Spinal cord (tissue), 10 donors: ENCODE data around the gene EFCAB6. TPM values are rescaled to one million over a fixed set of nuclear protein-coding genes. Genes with fewer than 3 reads are reported as not detected.

Experiments used
- DNase-seq, 6 donors: peaks; one replicate each; pipeline versions ENCODE4 v3.0.0 to v3.0.0-alpha.2; 2013 to 2015; ENCODE audit warnings: low spot score in 6 of 6, low read depth in 4 of 6
- H3K27ac ChIP-seq: one replicate; pipeline ENCODE4 v1.5.1; 2013; ENCODE audit warnings: low read depth, low read length, control low read depth
- H3K27me3 ChIP-seq: one replicate; pipeline ENCODE4 v1.6.1; 2013; ENCODE audit warnings: low read length; ENCODE audit not compliant: control insufficient read depth, insufficient read depth
- H3K36me3 ChIP-seq: one replicate; pipeline ENCODE4 v1.6.1; 2013; ENCODE audit warnings: low read length; ENCODE audit not compliant: control insufficient read depth, insufficient read depth
- H3K4me1 ChIP-seq: one replicate; pipeline ENCODE4 v1.6.1; 2013; ENCODE audit warnings: low read length; ENCODE audit not compliant: control insufficient read depth, insufficient read depth
- H3K4me3 ChIP-seq: one replicate; pipeline ENCODE4 v1.5.1; 2013; ENCODE audit warnings: low read depth, low read length, control low read depth
- H3K9me3 ChIP-seq: one replicate; pipeline ENCODE4 v1.6.1; 2013; ENCODE audit warnings: low read length; ENCODE audit not compliant: control insufficient read depth, insufficient read depth
- WGBS: methylation state at CpG from one replicate; pipeline ENCODE4 v1.1.5; 2013; ENCODE audit warnings: missing lambda C conversion rate; ENCODE audit not compliant: insufficient coverage; 5-methylcytosine and 5-hydroxymethylcytosine counted together
- polyA plus RNA-seq, 2 donors: library from polyadenylated mRNA; unstranded; fragments of 120-200 nt; gene quantifications; one replicate each; pipeline ENCODE4 v1.2.1, GENCODE V29; 2013; ENCODE audit not compliant: insufficient read length in 2 of 2
- total RNA-seq, 2 donors: library from RNA; depleted of rRNA in 1 of 2; stranded (reverse); fragments of 120-200 nt in 1 of 2; fragments of >200 nt in 1 of 2; gene quantifications; one replicate each; pipeline versions ENCODE4 v1.2.3 to v1.2.4, GENCODE V29; 2013 to 2014
- donor health status: healthy.

Gene EFCAB6
- total and polyA plus RNA-seq, 4 donors, result 2.8 to 9.1 (median 4.5) TPM

DNA sequence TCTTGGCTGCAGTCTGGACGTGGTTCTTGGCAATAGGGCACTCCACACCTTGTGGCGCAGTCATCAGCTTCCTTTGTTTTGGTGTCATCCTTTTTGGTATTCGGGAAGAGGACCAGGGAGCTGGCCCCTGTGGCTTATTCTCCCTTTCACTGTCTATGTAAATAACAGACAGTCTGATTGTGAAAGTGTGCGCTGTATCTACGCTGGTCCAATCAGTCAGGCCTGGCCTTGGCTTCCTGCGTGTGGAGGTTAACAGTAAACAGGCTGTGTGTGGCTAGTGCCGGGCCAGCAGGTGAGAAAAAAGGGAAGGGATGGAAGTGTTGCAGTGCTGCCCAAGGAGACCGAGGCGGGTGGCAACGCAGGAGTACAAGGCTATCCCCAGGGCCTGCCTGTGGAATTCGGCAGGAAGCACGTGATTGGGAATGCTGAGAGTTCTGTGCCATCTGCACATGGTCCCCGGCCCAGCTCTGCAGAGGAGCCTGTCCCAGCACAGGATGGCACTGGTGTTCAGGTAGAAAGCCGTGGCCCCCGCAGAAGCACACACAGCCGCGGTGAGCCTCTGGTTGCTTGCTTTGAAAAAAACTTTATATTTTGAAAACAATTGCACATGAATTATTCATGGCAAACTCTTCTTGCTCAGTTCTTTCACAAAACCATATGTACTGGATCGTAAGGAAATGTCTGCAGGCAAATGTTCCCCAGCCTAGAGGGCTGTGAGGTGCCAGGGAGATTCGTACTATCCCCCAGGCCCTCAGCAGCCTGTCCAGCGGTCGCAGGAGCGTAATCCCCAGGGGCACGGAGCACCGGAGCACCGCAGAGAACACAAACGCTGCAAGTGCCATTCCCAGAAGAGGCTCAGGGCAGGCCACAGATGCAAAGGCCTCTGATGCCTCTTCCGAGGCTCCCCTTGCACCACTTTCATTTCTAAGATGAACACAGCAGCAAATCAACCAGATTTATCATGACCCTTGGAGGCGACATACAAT is 174.5 kb downstream of the EFCAB6 start:
- DNase-seq, result peak in 2 of 6 donors; percentile 34 to 40
- Histone ChIP-seq H3K27me3 (no peaks in the 10 kb centered on the region), H3K9me3 (peaks cover 6% of the 10 kb centered on the region), H3K27ac (no peak overlapping the region), H3K4me3 (no peak overlapping the region), H3K4me1 (peaks cover 9% of the 10 kb centered on the region), H3K36me3 (no peaks in the 10 kb centered on the region)
- 59% methylated on average over 19 of the region's 28 CpGs for WGBS

- peaks cover 9% of the 10 kb centered on the region for H3K4me1 ChIP-seq
- H3K27me3 ChIP-seq, result no peaks in the 10 kb centered on the region
- DNase-seq, result no peak
- H3K9me3 ChIP-seq, result peaks cover 6% of the 10 kb centered on the region
- H3K27ac ChIP-seq, result no peak overlapping the region
- no peaks in the 10 kb centered on the region for H3K36me3 ChIP-seq
- WGBS, result 98% methylated on average over 6 of the region's 13 CpGs
- no peak overlapping the region for H3K4me3 ChIP-seq
These were observed 176.0 kb downstream of the EFCAB6 start for GRCh38 chr22:43636086-43636485.

DNA sequence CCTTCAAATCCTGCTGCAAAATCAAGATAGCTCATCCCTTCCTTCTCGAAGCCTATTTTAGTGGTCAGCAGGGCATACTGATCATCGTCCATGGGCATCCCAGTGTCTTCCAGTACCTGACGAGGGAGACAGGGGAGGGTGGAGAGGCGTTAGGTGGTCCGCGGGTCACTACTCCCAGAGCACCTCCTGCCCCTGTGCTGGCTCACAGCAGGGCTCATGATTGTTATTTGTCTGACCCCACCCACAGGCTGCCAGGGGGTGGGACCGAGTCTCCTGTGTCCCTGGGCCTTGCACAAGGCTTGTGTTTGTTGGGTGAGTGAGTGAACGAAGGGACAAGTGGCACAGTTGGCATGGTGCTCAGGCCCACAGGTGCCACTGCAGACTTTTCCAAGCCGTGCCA is 177.0 kb downstream of the EFCAB6 start:
- peaks cover 9% of the 10 kb centered on the region for H3K4me1 ChIP-seq
- peaks cover 4% of the 10 kb centered on the region for H3K36me3 ChIP-seq
- WGBS, result 87% methylated on average over 3 of the region's 9 CpGs
- no peak overlapping the region for H3K4me3 ChIP-seq
- H3K9me3 ChIP-seq, result peaks cover 6% of the 10 kb centered on the region
- no peak for DNase-seq
- no peaks in the 10 kb centered on the region for H3K27me3 ChIP-seq
- H3K27ac ChIP-seq, result no peak overlapping the region

DNA sequence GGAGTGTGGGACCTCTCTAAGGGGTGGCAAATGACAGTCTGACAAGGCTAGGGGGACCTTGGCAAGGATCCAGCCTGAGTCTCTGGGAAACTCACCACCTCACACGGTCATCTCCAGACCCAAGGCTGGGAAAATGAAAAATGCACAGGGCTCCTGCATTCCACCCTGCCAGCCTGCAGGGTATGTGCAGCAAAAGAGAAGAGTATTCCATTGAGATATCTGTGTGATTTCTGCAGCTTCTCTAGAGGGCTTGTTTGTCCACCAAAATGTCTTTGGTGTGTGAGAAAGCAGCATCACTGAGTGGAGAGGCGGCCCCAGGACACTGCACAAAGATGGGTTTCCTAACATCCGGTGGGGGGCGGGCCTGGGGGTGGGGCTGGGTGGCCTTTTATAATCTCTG is 177.8 kb downstream of the EFCAB6 start:
- Histone ChIP-seq H3K36me3 (peaks cover 4% of the 10 kb centered on the region), H3K4me3 (no peak overlapping the region), H3K27me3 (no peaks in the 10 kb centered on the region), H3K4me1 (peaks cover 9% of the 10 kb centered on the region), H3K9me3 (peaks cover 3% of the 10 kb centered on the region), H3K27ac (no peak overlapping the region)
- no CpG with 5 or more reads among the region's 4 CpGs for WGBS
- no peak for DNase-seq

DNA sequence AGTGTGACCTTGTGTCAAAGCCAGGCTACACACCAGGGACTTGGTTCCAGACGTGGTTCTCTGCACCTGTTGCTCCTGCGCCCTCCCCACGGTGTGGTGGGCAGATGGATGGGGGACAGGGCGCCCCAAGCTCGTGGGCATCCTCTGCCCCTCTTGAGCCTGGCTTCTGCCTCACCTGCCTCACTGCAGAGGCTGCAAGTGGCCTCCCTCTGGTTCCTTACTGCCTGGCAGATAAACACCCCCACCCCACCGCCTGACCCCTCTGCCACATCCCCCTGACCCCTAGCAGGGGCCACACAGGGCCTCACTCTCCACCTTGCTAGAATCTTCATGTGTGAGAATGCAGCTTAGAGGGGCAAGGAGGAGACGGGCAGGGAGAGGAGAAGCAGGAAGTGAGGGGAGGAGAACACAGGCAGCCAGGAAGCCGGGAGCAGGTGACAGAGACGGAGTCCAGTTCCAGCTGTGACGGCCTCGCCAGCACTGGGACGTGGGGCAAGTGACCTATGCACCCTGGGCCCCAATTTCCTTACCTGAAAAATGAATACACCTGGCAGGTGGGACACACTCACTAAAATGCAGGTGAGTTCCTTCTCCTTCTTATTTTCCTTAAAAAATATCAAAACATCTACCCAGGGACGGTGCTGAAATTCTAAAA is 178.3 kb downstream of the EFCAB6 start:
- no peak overlapping the region for H3K4me3 ChIP-seq
- no peak overlapping the region for H3K27ac ChIP-seq
- DNase-seq, result no peak
- peaks cover 9% of the 10 kb centered on the region for H3K4me1 ChIP-seq
- H3K9me3 ChIP-seq, result no peaks in the 10 kb centered on the region
- H3K36me3 ChIP-seq, result peaks cover 4% of the 10 kb centered on the region
- 82% methylated on average over 7 of the region's 13 CpGs for WGBS
- no peaks in the 10 kb centered on the region for H3K27me3 ChIP-seq

GRCh38 chr22:43631846-43632245 is 180.3 kb downstream of the EFCAB6 start:
- WGBS, result 91% methylated on average over 7 of the region's 10 CpGs
- no peak for DNase-seq
- H3K27me3 ChIP-seq, result no peaks in the 10 kb centered on the region
- H3K9me3 ChIP-seq, result no peaks in the 10 kb centered on the region
- no peak overlapping the region for H3K4me3 ChIP-seq
- H3K4me1 ChIP-seq, result no peaks in the 10 kb centered on the region
- H3K27ac ChIP-seq, result no peak overlapping the region
- peaks cover 4% of the 10 kb centered on the region for H3K36me3 ChIP-seq

DNA sequence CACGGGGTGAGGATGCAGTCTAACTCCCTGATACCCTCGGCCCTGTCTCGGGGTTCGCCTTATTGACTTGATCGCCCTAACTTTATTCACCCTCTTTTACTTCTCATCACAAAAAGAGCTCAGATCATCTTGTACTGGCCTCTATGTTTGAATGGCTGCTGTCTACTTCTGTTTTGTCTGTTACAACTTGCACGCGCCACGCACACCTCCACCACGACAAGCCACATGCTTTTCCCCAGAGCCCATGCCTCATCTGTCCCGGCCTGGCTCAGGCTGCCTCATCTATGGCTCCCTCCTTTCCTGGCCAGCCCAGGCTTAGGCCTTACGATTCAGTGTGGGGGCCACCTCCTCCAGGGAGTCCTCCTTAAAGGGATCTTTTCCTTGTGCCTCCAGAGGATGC is 180.9 kb downstream of the EFCAB6 start:
- no peaks in the 10 kb centered on the region for H3K9me3 ChIP-seq
- no peak for DNase-seq
- no peak overlapping the region for H3K4me3 ChIP-seq
- 95% methylated on average over 11 of the region's 11 CpGs for WGBS
- no peaks in the 10 kb centered on the region for H3K4me1 ChIP-seq
- H3K27ac ChIP-seq, result no peak overlapping the region
- peaks cover 4% of the 10 kb centered on the region for H3K36me3 ChIP-seq
- no peaks in the 10 kb centered on the region for H3K27me3 ChIP-seq

GRCh38 chr22:43630451-43630850 is 181.7 kb downstream of the EFCAB6 start:
- 92% methylated on average over 12 of the region's 12 CpGs for whole genome bisulfite sequencing
- no peak for DNase-seq
- Histone ChIP-seq H3K36me3 (peaks cover 4% of the 10 kb centered on the region), H3K9me3 (no peaks in the 10 kb centered on the region), H3K4me1 (no peaks in the 10 kb centered on the region), H3K4me3 (no peak overlapping the region), H3K27ac (no peak overlapping the region), H3K27me3 (no peaks in the 10 kb centered on the region)

DNA sequence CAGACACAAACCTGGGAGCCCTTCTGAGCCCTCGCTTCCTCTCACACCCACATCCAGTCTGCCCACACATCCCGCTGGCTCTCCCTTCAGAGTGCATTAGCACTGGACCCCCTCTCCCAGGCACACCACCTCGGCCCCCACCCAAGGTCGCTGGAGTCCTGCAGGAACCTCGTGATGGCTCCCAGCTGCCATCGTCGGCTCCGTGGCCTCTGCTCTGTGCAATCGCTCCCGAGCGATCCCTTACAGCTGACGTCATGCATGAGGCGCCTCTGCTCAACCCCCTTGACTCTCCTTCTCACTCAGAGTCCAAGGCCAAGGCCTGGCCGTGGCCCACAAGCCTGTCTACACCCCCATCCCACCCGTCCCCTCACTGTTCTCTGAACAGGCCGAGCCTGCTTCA is 183.9 kb downstream of the EFCAB6 start:
- H3K4me1 ChIP-seq, result no peaks in the 10 kb centered on the region
- DNase-seq, result no peak
- WGBS, result 86% methylated on average over 16 of the region's 16 CpGs
- H3K36me3 ChIP-seq, result peaks cover 4% of the 10 kb centered on the region
- H3K4me3 ChIP-seq, result no peak overlapping the region
- H3K27ac ChIP-seq, result no peak overlapping the region
- H3K27me3 ChIP-seq, result no peaks in the 10 kb centered on the region
- no peaks in the 10 kb centered on the region for H3K9me3 ChIP-seq
